Measurements from ENCODE around the gene SLC2A6. TPM values are rescaled to one million over a fixed set of nuclear protein-coding genes. Genes with fewer than 3 reads are reported as not detected.

Gene SLC2A6
- total RNA-seq, 1 experiment from 2014 or later, result 18.7 TPM

- DNase-seq, result no peak
- no peaks in the 10 kb centered on the region for H3K27me3 ChIP-seq (ENCODE audit: insufficient read depth, low read length)
- no peak overlapping the region for H3K27ac Mint-ChIP-seq
- H3K79me1 ChIP-seq (ENCODE audit: insufficient read depth, low read depth, low read length, poor library complexity, severe bottlenecking), result no peaks in the 10 kb centered on the region
- no peak overlapping the region for H3T11ph ChIP-seq (ENCODE audit: low read length)
- no peak overlapping the region for H3K27ac ChIP-seq (ENCODE audit: insufficient read length, low read depth, low read length)
- no CpG with 5 or more reads among the region's 20 CpGs for WGBS (ENCODE audit: extremely low coverage, insufficient read length, low lambda C conversion rate)
- H3K4me1 Mint-ChIP-seq, result peaks cover 4 to 5% of the 10 kb centered on the region in 2 experiments
- H3K14ac ChIP-seq (ENCODE audit: insufficient read depth, low read length), result no peak overlapping the region
- H4K20me1 ChIP-seq (ENCODE audit: control insufficient read depth, insufficient read depth, insufficient read length), result no peaks in the 10 kb centered on the region
- H3K9ac ChIP-seq (ENCODE audit: extremely low read depth, insufficient read length, low read length), result no peak overlapping the region
- H3K9me3 ChIP-seq (ENCODE audit: control insufficient read depth, low read depth, low read length), result no peaks in the 10 kb centered on the region
- no peak overlapping the region for H4K8ac ChIP-seq (replicated peaks; ENCODE audit: insufficient read length, low read depth, low read length)
- H2BK5ac ChIP-seq (ENCODE audit: insufficient read length, low read length), result no peak overlapping the region
- no peak overlapping the region for H2BK15ac ChIP-seq (ENCODE audit: low read depth, low read length)
- peaks cover 11 to 20% (median 12%) of the 10 kb centered on the region in 3 experiments; a peak in 6 of 7 replicates for H3K36me3 Mint-ChIP-seq (ENCODE audit: insufficient read depth in 1 of 3, low read depth in 3 of 3)
- no peak overlapping the region for H2BK20ac ChIP-seq (ENCODE audit: low read depth, low read length, poor library complexity, severe bottlenecking)
- H2BK12ac ChIP-seq (ENCODE audit: insufficient read length, low read depth, low read length), result no peak overlapping the region
- 0 out of 2 replicates have a peak, but pooled peaks cover 2% of the 10 kb centered on the region for H3K4me1 ChIP-seq (ENCODE audit: insufficient read depth, low read length)
- no peak overlapping the region for H4K5ac ChIP-seq (ENCODE audit: insufficient read length, low read depth, low read length)
- H3K9me3 Mint-ChIP-seq, result no peaks in the 10 kb centered on the region
- H3K4me3 Mint-ChIP-seq, result no peak overlapping the region
- no peak overlapping the region for H4K91ac ChIP-seq (ENCODE audit: insufficient read length, low read depth, low read length)
- H3K56ac ChIP-seq (ENCODE audit: insufficient read length, low read depth, low read length), result no peak overlapping the region
- H3K79me2 ChIP-seq (ENCODE audit: insufficient read depth, low read length), result no peaks in the 10 kb centered on the region; the same call in 1 of the 2 replicates
- no peak overlapping the region for H2AFZ ChIP-seq (ENCODE audit: low read length)
- peaks cover 7% of the 10 kb centered on the region for H3K23me2 ChIP-seq (ENCODE audit: insufficient read length, low read depth, low read length, poor library complexity, severe bottlenecking)
- H2BK120ac ChIP-seq (ENCODE audit: low read depth, low read length, poor library complexity, severe bottlenecking), result no peak overlapping the region
- no peak overlapping the region for H3K4me2 ChIP-seq (ENCODE audit: insufficient read depth, insufficient read length, low read length)
- no peak overlapping the region for H3K18ac ChIP-seq (ENCODE audit: insufficient read length, low read depth, low read length)
- no peak overlapping the region for H3K4ac ChIP-seq (ENCODE audit: low read depth, low read length)
- TF ChIP-seq CTCF (conservative IDR thresholded peaks at IDR 0.05), result no peak
- H2AK5ac ChIP-seq (ENCODE audit: insufficient read length, low read length), result no peak overlapping the region
- no peaks in the 10 kb centered on the region for H3K27me3 Mint-ChIP-seq (ENCODE audit: low read depth)
- H3K23ac ChIP-seq (ENCODE audit: insufficient read length, low read depth, low read length), result no peak overlapping the region
Observed at GRCh38 chr9:133473743-133474142, 5.2 kb downstream of the SLC2A6 start.
